Heart right ventricle (tissue), 16 donors: ENCODE data around the gene AAR2. TPM values are rescaled to one million over a fixed set of nuclear protein-coding genes. Genes with fewer than 3 reads are reported as not detected.

Source experiments
- ATAC-seq, 8 donors: fragments of 200-7000 bp; cut with Tn5 transposase; one replicate each; pipeline ENCODE4 v1.9.1; 2020; ENCODE audit warnings: mild to moderate bottlenecking in 8 of 8, moderate library complexity in 8 of 8, moderate number of reproducible peaks in 1 of 8
- DNase-seq, 2 donors: peaks; one replicate each; pipeline ENCODE4 v3.0.0-alpha.2; 2020
- H3K27ac ChIP-seq, 10 donors: fragments of 200-600 bp; sonication (generic) in 2 of 10; one replicate each; pipeline versions ENCODE4 v1.5.0 to v1.8.0; 2020 to 2022; ENCODE audit warnings: mild to moderate bottlenecking in 3 of 10
- H3K27me3 ChIP-seq, 7 donors: fragments of 200-600 bp; one replicate each; pipeline ENCODE4 v1.8.0; 2021 to 2022; ENCODE audit warnings: mild to moderate bottlenecking in 2 of 7
- H3K36me3 ChIP-seq, 9 donors: fragments of 200-600 bp; sonication (generic) in 1 of 9; one replicate each; pipeline versions ENCODE4 v1.5.0 to v1.8.0; 2020 to 2022; ENCODE audit warnings: mild to moderate bottlenecking in 2 of 9
- H3K4me1 ChIP-seq, 9 donors: fragments of 200-600 bp; sonication (generic) in 1 of 9; one replicate each; pipeline versions ENCODE4 v1.5.0 to v1.8.0; 2020 to 2022; ENCODE audit warnings: mild to moderate bottlenecking in 4 of 9
- H3K4me3 ChIP-seq, 10 donors: fragments of 200-600 bp; sonication (generic) in 2 of 10; one replicate each; pipeline versions ENCODE4 v1.5.0 to v1.8.0; 2020 to 2022; ENCODE audit warnings: mild to moderate bottlenecking in 7 of 10, moderate library complexity in 2 of 10
- H3K9me3 ChIP-seq, 11 donors: fragments of 200-600 bp in 10 of 11; sonication (generic) in 2 of 11; one replicate each; pipeline versions ENCODE4 v1.5.0 to v1.8.0; 2013 to 2022; ENCODE audit warnings: mild to moderate bottlenecking in 2 of 11, control low read depth in 1 of 11, moderate library complexity in 1 of 11
- WGBS, 2 donors: extraction: QIAGEN DNeasy Blood & Tissue Kit; methylation state at CpG; one replicate each; pipeline ENCODE4 v1.1.7; 2013; ENCODE audit warnings: inconsistent platforms in 1 of 2; 5-methylcytosine and 5-hydroxymethylcytosine counted together
- intact Hi-C, 10 donors: fragments of 100-400 bp; cut with DNase I; formaldehyde crosslinking; loops; one replicate each; pipeline versions ENCODE4 v1.11.1 to v1.14.2; 2022
- polyA plus RNA-seq, 2 donors: library from polyadenylated mRNA; stranded (reverse); fragments of 200-250 nt; gene quantifications; one replicate each; pipeline ENCODE4 v1.2.3, GENCODE V29; 2013
- total RNA-seq, 10 donors: library from RNA; stranded (reverse); fragmentation: NEBNext Ultra II Directional in 3 of 10; extraction: Animal tissue kit (Norgen Biotek cat#: 25700) in 3 of 10; gene quantifications; one replicate each; pipeline versions ENCODE4 v1.2.1 to v1.2.4, GENCODE V29; 2021 to 2023
- TF ChIP-seq, protein P1 (sequence below), 9 donors: fragments of 200-600 bp; sonication (generic) in 2 of 9; IDR thresholded peaks; one replicate each; pipeline versions ENCODE4 v1.5.0 to v1.8.0; 2021 to 2022; ENCODE audit warnings: antibody characterized with exemption in 9 of 9, mild to moderate bottlenecking in 5 of 9, moderate library complexity in 1 of 9
- donor health status: Arrhythmogenic right ventricular cardiomyopathy.
- donor health status: ischemic (EF 13 %, LVEDD 7.1; RV severe dilation, severe dysfunction).
- donor health status: healthy with polysubstance abuse.
- donor health status: DM: no; HTN: yes; CAD: no.
- donor health status: DM: no; HTN: no; CAD: no.
- donor health status: ischemic (EF 25% LVEDD 6.9; RV normal size, moderate dysfunction).
- donor health status: ischemic (EF 25% LVEDD 5.7; RV mildly dilated, moderate dysfunction).
- donor health status: healthy.
- donor health status: DM: yes; HTN: yes; CAD: no.
- donor health status: Ischemic cardiomyopathy.
- donor health status: ischemic (EF 35%, LVEDD 5.7; RV mildly dilated, moderate dysfunction).
- donor health status: nonischemic (EF 11% LVEDD 7.7; RV severe dilation, severe dysfunction).
- donor health status: DM: yes; HTN: yes; CAD: no.
- donor health status: PGD.
- donor health status: ischemic (EF 29% LVEDD 5.4; RV normal size, mild dysfunction).
- donor health status: nonischemic (EF 23%, LVEDD 6.1; RV moderate dilation, normal function).

Gene AAR2
- total and polyA plus RNA-seq, 12 donors: 7.8 to 22.7 (median 15.2) TPM

GRCh38 chr20:36197271-36197670 lies 39.0 kb upstream of the AAR2 start:
- DNase-seq: no peak
- no peaks in the 10 kb centered on the region for H3K9me3 ChIP-seq
- peaks cover 0 to 69% (median 0%) of the 10 kb centered on the region in 9 donors for H3K36me3 ChIP-seq
- peaks cover 0 to 14% (median 0%) of the 10 kb centered on the region in 9 donors for H3K4me1 ChIP-seq
- no peaks in the 10 kb centered on the region for H3K27me3 ChIP-seq
- H3K4me3 ChIP-seq: no peak overlapping the region
- WGBS, 2 donors: 96 to 100% methylated on average over 2 of the region's 2 CpGs
- no peak for ATAC-seq
- TF ChIP-seq, protein P1, sequence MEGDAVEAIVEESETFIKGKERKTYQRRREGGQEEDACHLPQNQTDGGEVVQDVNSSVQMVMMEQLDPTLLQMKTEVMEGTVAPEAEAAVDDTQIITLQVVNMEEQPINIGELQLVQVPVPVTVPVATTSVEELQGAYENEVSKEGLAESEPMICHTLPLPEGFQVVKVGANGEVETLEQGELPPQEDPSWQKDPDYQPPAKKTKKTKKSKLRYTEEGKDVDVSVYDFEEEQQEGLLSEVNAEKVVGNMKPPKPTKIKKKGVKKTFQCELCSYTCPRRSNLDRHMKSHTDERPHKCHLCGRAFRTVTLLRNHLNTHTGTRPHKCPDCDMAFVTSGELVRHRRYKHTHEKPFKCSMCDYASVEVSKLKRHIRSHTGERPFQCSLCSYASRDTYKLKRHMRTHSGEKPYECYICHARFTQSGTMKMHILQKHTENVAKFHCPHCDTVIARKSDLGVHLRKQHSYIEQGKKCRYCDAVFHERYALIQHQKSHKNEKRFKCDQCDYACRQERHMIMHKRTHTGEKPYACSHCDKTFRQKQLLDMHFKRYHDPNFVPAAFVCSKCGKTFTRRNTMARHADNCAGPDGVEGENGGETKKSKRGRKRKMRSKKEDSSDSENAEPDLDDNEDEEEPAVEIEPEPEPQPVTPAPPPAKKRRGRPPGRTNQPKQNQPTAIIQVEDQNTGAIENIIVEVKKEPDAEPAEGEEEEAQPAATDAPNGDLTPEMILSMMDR (IDR thresholded peaks at IDR 0.05): no peak
- intact Hi-C loops: loop anchor here in 9 of 10 donors (2.0 to 10.0 kb wide), 5 partner anchors 40 to 205 kb away; no protein-coding TSS in a partner anchor
- no peak overlapping the region for H3K27ac ChIP-seq

GRCh38 chr20:36199345-36200257 lies 36.7 kb upstream of the AAR2 start:
- 53 to 54% methylated on average over 6 of the region's 6 CpGs for WGBS, 2 donors
- H3K27me3 ChIP-seq: no peaks in the 10 kb centered on the region
- ATAC-seq: peak; percentile 57 to 83 (median 76)
- peak; percentile 65 to 81 for DNase-seq
- H3K27ac ChIP-seq: no peak overlapping the region
- TF ChIP-seq, protein P1 (IDR thresholded peaks at IDR 0.05): peak; percentile 85 to 95 (median 92)
- peaks cover 0 to 62% (median 0%) of the 10 kb centered on the region in 9 donors for H3K36me3 ChIP-seq
- intact Hi-C loops: loop anchor here (1.0 to 10.0 kb wide), 12 partner anchors 42 to 405 kb away; partner anchors contain the start of gene RAB5IF (in 2 of the 10)
- H3K4me3 ChIP-seq: no peak overlapping the region
- H3K9me3 ChIP-seq: no peaks in the 10 kb centered on the region
- H3K4me1 ChIP-seq: peaks cover 0 to 20% (median 0%) of the 10 kb centered on the region in 9 donors

DNA sequence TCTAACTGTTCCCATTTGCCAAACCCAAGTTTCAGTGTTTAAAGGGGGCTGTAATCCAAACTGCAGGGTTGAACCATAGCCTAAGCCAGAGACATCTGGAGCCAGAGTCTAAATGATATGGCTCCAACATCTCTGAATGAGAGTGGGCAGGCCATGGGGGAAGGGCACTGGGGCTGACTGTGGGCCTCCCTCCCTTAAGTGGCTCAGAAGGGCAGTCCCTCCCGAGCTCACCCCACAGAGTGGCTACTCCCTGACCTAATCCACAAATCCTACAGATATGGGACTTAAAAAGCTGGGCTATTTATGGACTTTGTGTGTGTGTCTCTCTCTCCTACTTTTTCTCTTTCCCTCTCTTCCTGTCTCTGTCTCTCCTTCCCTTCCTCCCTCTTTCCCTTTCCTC lies 35.8 kb upstream of the AAR2 start:
- TF ChIP-seq, protein P1 (IDR thresholded peaks at IDR 0.05): no peak
- H3K4me1 ChIP-seq: peaks cover 0 to 20% (median 0%) of the 10 kb centered on the region in 9 donors
- no peak for ATAC-seq
- DNase-seq: no peak
- H3K9me3 ChIP-seq: no peaks in the 10 kb centered on the region
- no peaks in the 10 kb centered on the region for H3K27me3 ChIP-seq
- H3K4me3 ChIP-seq: no peak overlapping the region
- H3K36me3 ChIP-seq: peaks cover 0 to 63% (median 0%) of the 10 kb centered on the region in 9 donors
- H3K27ac ChIP-seq: no peak overlapping the region
- WGBS, 2 donors: 77 to 80% methylated on average over 1 of the region's 1 CpG
- intact Hi-C loops: loop anchor here in 7 of 10 donors (2.0 to 10.0 kb wide), 5 partner anchors 43 to 404 kb away; partner anchors contain the start of gene RAB5IF (in 2 of the 7)

DNA sequence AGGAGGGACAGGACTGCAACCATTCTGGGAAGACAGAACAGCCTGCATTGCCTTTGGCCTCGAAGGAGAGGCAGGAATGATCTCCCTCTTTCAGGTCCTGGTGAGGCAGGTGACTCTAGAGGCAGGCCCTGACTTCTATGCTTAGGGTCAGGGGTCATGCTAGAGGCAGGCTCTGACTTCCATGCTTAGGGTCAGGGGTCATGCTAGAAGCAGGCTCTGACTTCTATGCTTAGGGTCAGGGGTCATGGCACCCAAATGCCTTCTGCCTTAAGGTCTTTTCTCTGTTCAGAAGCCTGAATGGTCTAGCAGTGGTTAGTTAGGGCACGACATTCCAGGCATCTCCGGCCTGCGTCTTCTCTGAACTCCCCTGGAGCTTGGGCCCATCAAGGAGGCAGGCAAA lies 35.1 kb upstream of the AAR2 start:
- TF ChIP-seq, protein P1 (IDR thresholded peaks at IDR 0.05): no peak
- WGBS, 2 donors: 87 to 89% methylated on average over 4 of the region's 4 CpGs
- no peak for DNase-seq
- Histone ChIP-seq H3K4me1 (peaks cover 0 to 20% (median 0%) of the 10 kb centered on the region in 9 donors), H3K36me3 (peaks cover 0 to 64% (median 0%) of the 10 kb centered on the region in 9 donors), H3K27me3 (no peaks in the 10 kb centered on the region), H3K4me3 (no peak overlapping the region), H3K27ac (no peak overlapping the region), H3K9me3 (no peaks in the 10 kb centered on the region)
- intact Hi-C loops: loop anchor here in 7 of 10 donors (2.0 to 10.0 kb wide), 5 partner anchors 44 to 404 kb away; partner anchors contain the start of gene RAB5IF (in 2 of the 7)
- no peak for ATAC-seq
